HCEC 1CT (cell line): ENCODE data around the gene PROM2.
"Not testable (repeated sequence)": the region's sequence is repeated elsewhere in the genome, so short reads cannot be mapped to it uniquely, and the experiment has no call there.

Experiments
- DNase-seq: peaks from one replicate; pipeline ENCODE4 v3.0.0-alpha.2; 2017

The PROM2 gene

GRCh38 chr2:95269036-95269680 lies 5.1 kb upstream of the PROM2 start:
- DNase-seq, result no peak

- DNase-seq, result not testable (repeated sequence)
Measured at GRCh38 chr2:95269745-95270144, 4.5 kb upstream of the PROM2 start.

- no peak for DNase-seq
Measured at GRCh38 chr2:95270541-95271081, 3.6 kb upstream of the PROM2 start.

- DNase-seq, result no peak
Measured at GRCh38 chr2:95271381-95271971, 2.8 kb upstream of the PROM2 start.

- DNase-seq, result no peak
Measured at GRCh38 chr2:95272299-95272751, 1.9 kb upstream of the PROM2 start.

- DNase-seq, result no peak
Measured at GRCh38 chr2:95272781-95273180, 1.5 kb upstream of the PROM2 start.

- no peak for DNase-seq
Measured at GRCh38 chr2:95273566-95274290, 521 bp upstream of the PROM2 start.

- no peak for DNase-seq
Measured at GRCh38 chr2:95275151-95275515, 884 bp downstream of the PROM2 start.

GRCh38 chr2:95275601-95276243 lies 1.5 kb downstream of the PROM2 start:
- no peak for DNase-seq

GRCh38 chr2:95276244-95276887 lies 2.1 kb downstream of the PROM2 start:
- no peak for DNase-seq

GRCh38 chr2:95276888-95277245 lies 2.6 kb downstream of the PROM2 start:
- DNase-seq, result no peak

- DNase-seq, result peak; percentile 11
Measured at GRCh38 chr2:95277246-95277906, 3.1 kb downstream of the PROM2 start.

GRCh38 chr2:95278051-95278471 lies 3.8 kb downstream of the PROM2 start:
- DNase-seq, result peak; percentile 82

- no peak for DNase-seq
Measured at GRCh38 chr2:95278637-95279225, 4.5 kb downstream of the PROM2 start.

GRCh38 chr2:95279435-95280035 lies 5.3 kb downstream of the PROM2 start:
- no peak for DNase-seq

- DNase-seq, result no peak
Measured at GRCh38 chr2:95281071-95281470, 6.8 kb downstream of the PROM2 start.

GRCh38 chr2:95281786-95282185 lies 7.5 kb downstream of the PROM2 start:
- DNase-seq, result no peak

- no peak for DNase-seq
Measured at GRCh38 chr2:95282458-95282857, 8.2 kb downstream of the PROM2 start.

GRCh38 chr2:95283562-95283961 lies 9.3 kb downstream of the PROM2 start:
- DNase-seq, result no peak

- DNase-seq, result no peak
Measured at GRCh38 chr2:95284886-95285541, 10.8 kb downstream of the PROM2 start.

GRCh38 chr2:95285542-95285932 lies 11.3 kb downstream of the PROM2 start:
- DNase-seq, result no peak
